GM13977 (cell line): ENCODE data around the gene GUCA2A.

ENCODE experiments used
- DNase-seq: peaks from one replicate; pipeline ENCODE4 v3.0.0; 2012; ENCODE audit warnings: low spot score
- CTCF ChIP-seq: IDR thresholded peaks from 2 replicates; pipeline ENCODE4 v1.5.1; 2012; ENCODE audit warnings: mild to moderate bottlenecking, control low read depth; ENCODE audit not compliant: insufficient read depth; ENCODE audit errors: extremely low read depth, missing control alignments
- in situ Hi-C: fragments of 300-500 bp; cut with MboI; formaldehyde crosslinking; loops from one replicate; pipeline ENCODE4 v1.12.0; 2022; ENCODE audit warnings: low sequenced_read_pairs, low pct_unique_long_range_greater_than_20kb, mixed read lengths, inconsistent platforms; ENCODE audit not compliant: unreplicated experiment

The GUCA2A gene

GRCh38 chr1:42136466-42136865, 28.1 kb downstream of the GUCA2A start:
- in situ Hi-C loops, result loop anchor here (25.0 kb wide), 1 partner anchor 574 kb away; no protein-coding TSS in a partner anchor
- no peak for DNase-seq

GRCh38 chr1:42135426-42135825, 29.1 kb downstream of the GUCA2A start:
- DNase-seq, result no peak
- no peak for TF ChIP-seq CTCF
- in situ Hi-C loops, result loop anchor here (25.0 kb wide), 1 partner anchor 573 kb away; no protein-coding TSS in a partner anchor

More at GRCh38 chr1:42136466-42136865, 28.1 kb downstream of the GUCA2A start:
- TF ChIP-seq CTCF, result no peak

- no peak for TF ChIP-seq CTCF
- in situ Hi-C loops, result loop anchor here (25.0 kb wide), 1 partner anchor 572 kb away; no protein-coding TSS in a partner anchor
- no peak for DNase-seq
Measured at GRCh38 chr1:42133809-42134526, 30.6 kb downstream of the GUCA2A start.

- no peak for TF ChIP-seq CTCF
- no peak for DNase-seq
- in situ Hi-C loops, result loop anchor here (25.0 kb wide), 1 partner anchor 571 kb away; no protein-coding TSS in a partner anchor
Measured at GRCh38 chr1:42133390-42133789, 31.2 kb downstream of the GUCA2A start.

- in situ Hi-C loops, result loop anchor here (25.0 kb wide), 1 partner anchor 568 kb away; no protein-coding TSS in a partner anchor
- no peak for TF ChIP-seq CTCF
- DNase-seq, result no peak
Measured at GRCh38 chr1:42130061-42130660, 34.4 kb downstream of the GUCA2A start.

GRCh38 chr1:42128964-42129363, 35.6 kb downstream of the GUCA2A start:
- no peak for TF ChIP-seq CTCF
- no peak for DNase-seq
- in situ Hi-C loops, result loop anchor here (25.0 kb wide), 1 partner anchor 567 kb away; no protein-coding TSS in a partner anchor
